Fibroblast of lung (primary cell): ENCODE results near the gene ROR2. TPM values are rescaled to one million over a fixed set of nuclear protein-coding genes. Genes with fewer than 3 reads are reported as not detected.

Experiments
- DNase-seq, 2 donors: peaks; one replicate each; pipeline versions ENCODE4 v3.0.0 to v3.0.0-alpha.2; 2010; ENCODE audit warnings: low read depth in 2 of 2
- H2AFZ ChIP-seq: 2 replicates; pipeline ENCODE4 v1.5.1; 2012; ENCODE audit warnings: low read length, control low read depth, inconsistent platforms
- H3K27ac ChIP-seq: 2 replicates; pipeline ENCODE4 v1.5.1; 2011; ENCODE audit warnings: low read length, control low read depth; ENCODE audit not compliant: insufficient read depth
- H3K27me3 ChIP-seq: 2 replicates; pipeline ENCODE4 v1.5.1; 2011; ENCODE audit warnings: mild to moderate bottlenecking, low read length; ENCODE audit not compliant: control insufficient read depth, insufficient read depth
- H3K36me3 ChIP-seq: 2 replicates; pipeline ENCODE4 v1.5.1; 2011; ENCODE audit warnings: low read length; ENCODE audit not compliant: control insufficient read depth, insufficient read depth
- H3K4me1 ChIP-seq: 2 replicates; pipeline ENCODE4 v1.5.1; 2011; ENCODE audit warnings: low read length; ENCODE audit not compliant: control insufficient read depth, insufficient read depth; ENCODE audit errors: extremely low read depth
- H3K4me2 ChIP-seq: 2 replicates; pipeline ENCODE4 v1.5.1; 2011; ENCODE audit warnings: low read length, control low read depth; ENCODE audit not compliant: insufficient read depth; ENCODE audit errors: extremely low read depth
- H3K4me3 ChIP-seq, 4 experiments: fragments of 200-600 bp in 1 of 4; sonication (generic) in 1 of 4; replicated peaks in 1 of 4; 2 replicates each; pipeline ENCODE4 v1.5.1; 2011 to 2016; ENCODE audit warnings: low read length in 4 of 4, low read depth in 3 of 4, mild to moderate bottlenecking in 3 of 4, control low read depth in 2 of 4, inconsistent platforms in 1 of 4, mixed read lengths in 1 of 4; ENCODE audit not compliant: insufficient read depth in 1 of 4; ENCODE audit errors: control extremely low read depth in 1 of 4
- H3K79me2 ChIP-seq: 2 replicates; pipeline ENCODE4 v1.5.1; 2012; ENCODE audit warnings: mild to moderate bottlenecking, low read length, inconsistent platforms; ENCODE audit not compliant: control insufficient read depth, insufficient read depth
- H3K9ac ChIP-seq: 2 replicates; pipeline ENCODE4 v1.5.1; 2011; ENCODE audit warnings: mild to moderate bottlenecking, low read length, control low read depth; ENCODE audit not compliant: insufficient read depth
- H3K9me3 ChIP-seq: 2 replicates; pipeline ENCODE4 v1.5.1; 2012; ENCODE audit warnings: low read depth, low read length; ENCODE audit not compliant: control insufficient read depth, insufficient read depth
- H4K20me1 ChIP-seq: 2 replicates; pipeline ENCODE4 v1.5.1; 2011; ENCODE audit warnings: low read length; ENCODE audit not compliant: control insufficient read depth, insufficient read depth; ENCODE audit errors: extremely low read depth
- EZH2 ChIP-seq: IDR thresholded peaks from 2 replicates; pipeline ENCODE4 v1.5.1; 2012; ENCODE audit warnings: low read length, control low read depth, mild to moderate bottlenecking; ENCODE audit errors: missing control alignments
- polyA plus RNA-seq, 2 donors: library from polyadenylated mRNA; depleted of rRNA in 1 of 2; stranded (reverse) in 1 of 2; unstranded in 1 of 2; fragments of >200 nt; gene quantifications; 2 replicates each; pipeline ENCODE4 v1.2.1, GENCODE V29; 2011 to 2012; ENCODE audit warnings: missing spikeins in 1 of 2
- total RNA-seq: library from RNA; depleted of rRNA; stranded (reverse); fragments of >200 nt; gene quantifications from 2 replicates; pipeline ENCODE4 v1.2.1, GENCODE V29; 2014
- TF ChIP-seq, protein P1 (sequence below), 2 donors: IDR thresholded peaks in 1 of 2; conservative IDR thresholded peaks in 1 of 2; 1 replicate in 1 of 2; 2 replicates in 1 of 2; pipeline ENCODE4 v1.5.1; 2011 to 2012; ENCODE audit warnings: low read length in 2 of 2, control low read depth in 1 of 2, inconsistent platforms in 1 of 2, low read depth in 1 of 2, mild to moderate bottlenecking in 1 of 2

ROR2 gene
- total and polyA plus RNA-seq, 2 donors (not counting 1 experiment from before 2014, with no cell fraction given): 2.3 to 27.9 TPM

DNA sequence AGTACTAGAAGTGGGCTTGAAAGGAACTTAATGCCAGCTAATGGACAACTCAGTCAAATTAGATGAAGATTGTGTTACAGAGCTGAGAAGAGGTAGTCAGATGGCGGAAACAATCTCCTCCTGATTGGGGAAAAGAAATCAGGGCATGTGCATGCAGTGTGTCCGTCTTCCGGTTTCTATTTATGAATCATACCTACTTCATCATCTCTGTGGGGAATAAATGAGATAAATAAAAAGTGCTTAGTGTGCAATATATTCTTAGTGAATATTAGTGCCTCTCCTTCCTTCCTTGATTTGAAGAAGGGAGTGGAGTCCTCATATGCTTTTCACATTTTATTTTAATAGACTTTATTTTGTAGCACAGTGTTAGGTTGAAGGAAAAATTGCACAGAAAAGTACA is 417.7 kb downstream of the ROR2 start:
- DNase-seq: peak in 1 of 2 donors; percentile 36
- H2AFZ ChIP-seq: no peak overlapping the region
- H3K36me3 ChIP-seq: no peaks in the 10 kb centered on the region
- no peak overlapping the region for H3K9ac ChIP-seq
- no peak overlapping the region for H3K4me2 ChIP-seq
- no peaks in the 10 kb centered on the region for H4K20me1 ChIP-seq
- TF ChIP-seq, protein P1, sequence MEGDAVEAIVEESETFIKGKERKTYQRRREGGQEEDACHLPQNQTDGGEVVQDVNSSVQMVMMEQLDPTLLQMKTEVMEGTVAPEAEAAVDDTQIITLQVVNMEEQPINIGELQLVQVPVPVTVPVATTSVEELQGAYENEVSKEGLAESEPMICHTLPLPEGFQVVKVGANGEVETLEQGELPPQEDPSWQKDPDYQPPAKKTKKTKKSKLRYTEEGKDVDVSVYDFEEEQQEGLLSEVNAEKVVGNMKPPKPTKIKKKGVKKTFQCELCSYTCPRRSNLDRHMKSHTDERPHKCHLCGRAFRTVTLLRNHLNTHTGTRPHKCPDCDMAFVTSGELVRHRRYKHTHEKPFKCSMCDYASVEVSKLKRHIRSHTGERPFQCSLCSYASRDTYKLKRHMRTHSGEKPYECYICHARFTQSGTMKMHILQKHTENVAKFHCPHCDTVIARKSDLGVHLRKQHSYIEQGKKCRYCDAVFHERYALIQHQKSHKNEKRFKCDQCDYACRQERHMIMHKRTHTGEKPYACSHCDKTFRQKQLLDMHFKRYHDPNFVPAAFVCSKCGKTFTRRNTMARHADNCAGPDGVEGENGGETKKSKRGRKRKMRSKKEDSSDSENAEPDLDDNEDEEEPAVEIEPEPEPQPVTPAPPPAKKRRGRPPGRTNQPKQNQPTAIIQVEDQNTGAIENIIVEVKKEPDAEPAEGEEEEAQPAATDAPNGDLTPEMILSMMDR (conservative IDR thresholded peaks at IDR 0.05 in 1 of 2, IDR thresholded peaks at IDR 0.05 in 1 of 2; ENCODE audit: low read depth in 1 of 2, low read length in 2 of 2): no peak
- TF ChIP-seq EZH2: no peak
- no peaks in the 10 kb centered on the region for H3K9me3 ChIP-seq
- H3K79me2 ChIP-seq: no peaks in the 10 kb centered on the region
- H3K4me1 ChIP-seq: peaks cover 3% of the 10 kb centered on the region
- H3K27me3 ChIP-seq: no peaks in the 10 kb centered on the region
- H3K4me3 ChIP-seq: no peak overlapping the region
- no peak overlapping the region for H3K27ac ChIP-seq

DNA sequence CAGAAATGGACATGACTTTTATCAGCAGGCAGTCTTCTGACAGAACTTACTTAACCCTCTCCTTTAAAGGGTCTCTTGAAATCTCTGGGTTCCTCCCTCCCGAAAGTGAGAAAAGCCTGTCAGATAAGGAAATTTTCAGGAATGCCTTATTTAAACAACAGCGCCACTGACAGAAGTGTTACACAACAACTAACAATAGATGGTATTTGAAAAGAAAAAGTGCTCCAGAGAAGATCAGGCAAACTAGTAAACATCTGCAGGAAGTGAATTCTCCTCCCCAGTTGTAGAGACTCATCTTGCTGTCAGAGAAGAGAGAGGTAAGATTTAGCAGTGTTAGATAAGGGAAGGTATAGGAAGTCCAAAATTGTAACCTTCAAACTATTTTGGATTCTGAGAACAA is 419.2 kb downstream of the ROR2 start:
- Histone ChIP-seq H3K4me2 (no peak overlapping the region), H3K36me3 (no peaks in the 10 kb centered on the region)
- TF ChIP-seq, protein P1 (conservative IDR thresholded peaks at IDR 0.05 in 1 of 2, IDR thresholded peaks at IDR 0.05 in 1 of 2; ENCODE audit: low read depth in 1 of 2, low read length in 2 of 2): no peak
- no peak for TF ChIP-seq EZH2

DNA sequence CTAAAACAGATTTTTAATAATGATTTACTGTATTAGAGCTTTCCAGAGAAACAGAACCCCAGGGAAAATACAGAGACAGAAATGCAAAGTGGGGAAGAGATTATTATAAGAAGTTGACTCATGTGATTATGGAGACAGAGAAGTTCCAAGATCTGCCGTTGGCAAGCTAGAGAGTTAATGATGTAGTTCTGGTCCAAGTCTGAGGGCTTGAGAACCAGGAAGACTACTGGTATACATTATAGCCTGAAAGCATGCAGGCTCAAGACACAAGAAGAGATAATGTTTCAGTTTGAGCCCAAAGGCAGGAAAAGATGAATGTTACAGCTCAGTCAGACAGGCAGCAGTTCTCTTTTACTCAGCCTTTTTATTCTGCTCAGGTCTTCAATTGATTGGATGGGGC is 427.5 kb downstream of the ROR2 start:
- Histone ChIP-seq H3K79me2 (no peaks in the 10 kb centered on the region), H3K4me1 (no peaks in the 10 kb centered on the region), H4K20me1 (no peaks in the 10 kb centered on the region), H3K27me3 (no peaks in the 10 kb centered on the region), H3K27ac (no peak overlapping the region), H2AFZ (no peak overlapping the region), H3K9me3 (no peaks in the 10 kb centered on the region), H3K4me3 (no peak overlapping the region), H3K9ac (no peak overlapping the region), H3K4me2 (no peak overlapping the region), H3K36me3 (no peaks in the 10 kb centered on the region)
- TF ChIP-seq EZH2: no peak
- TF ChIP-seq, protein P1 (conservative IDR thresholded peaks at IDR 0.05 in 1 of 2, IDR thresholded peaks at IDR 0.05 in 1 of 2; ENCODE audit: low read depth in 1 of 2, low read length in 2 of 2): no peak
- peak in 1 of 2 donors; percentile 15 for DNase-seq

More for the DNA sequence above, 419.2 kb downstream of the ROR2 start:
- Histone ChIP-seq H3K9ac (no peak overlapping the region), H3K27ac (no peak overlapping the region), H4K20me1 (no peaks in the 10 kb centered on the region), H3K79me2 (no peaks in the 10 kb centered on the region), H3K27me3 (no peaks in the 10 kb centered on the region), H3K4me1 (no peaks in the 10 kb centered on the region), H3K9me3 (no peaks in the 10 kb centered on the region), H2AFZ (no peak overlapping the region), H3K4me3 (no peak overlapping the region)
- peak in 1 of 2 donors; percentile 16 for DNase-seq
